M059J (cell line): ENCODE data around the gene PARM1. TPM values are rescaled to one million over a fixed set of nuclear protein-coding genes. Genes with fewer than 3 reads are reported as not detected.

ENCODE experiments used
- DNase-seq: peaks from one replicate; pipeline ENCODE4 v3.0.0-alpha.2; 2012; ENCODE audit warnings: low read depth
- total RNA-seq: library from RNA; depleted of rRNA; stranded (reverse); fragments of >200 nt; shearing (Covaris generic); gene quantifications from 2 replicates; pipeline ENCODE4 v1.2.3, GENCODE V29; 2014

PARM1 gene
- total RNA-seq, 1 experiment from 2014 or later, result 0.17 TPM

DNA sequence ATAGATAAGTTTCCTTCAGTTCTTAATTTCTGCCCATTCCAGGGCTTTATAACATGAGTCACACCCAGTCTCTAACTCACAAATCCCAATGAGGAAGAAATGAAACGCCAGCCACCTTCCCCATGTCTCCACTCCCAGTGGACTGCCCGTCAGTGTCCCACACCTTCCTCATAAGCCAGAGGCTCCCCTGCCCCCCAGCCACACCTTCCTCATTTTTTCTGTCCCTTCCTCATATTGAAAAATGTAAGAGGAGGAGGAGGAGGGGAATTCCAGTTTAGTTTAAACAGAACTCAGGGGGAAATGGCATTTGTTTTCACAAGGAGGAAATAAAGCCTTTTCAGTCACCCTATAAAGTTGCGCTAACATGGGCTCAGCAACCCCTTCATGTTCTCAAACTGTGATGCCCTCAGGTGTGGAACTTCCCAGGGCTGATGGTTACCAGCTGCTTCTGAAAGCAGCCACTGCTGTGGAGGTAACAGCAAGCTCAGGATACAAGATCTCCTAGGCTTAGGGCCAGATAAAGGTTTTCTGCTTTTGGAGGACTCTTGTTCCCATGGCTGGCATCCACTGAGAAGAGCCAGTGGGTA lies 97.8 kb downstream of the PARM1 start:
- no peak for DNase-seq

- no peak for DNase-seq
Measured at GRCh38 chr4:75031775-75032174, 98.9 kb downstream of the PARM1 start.

GRCh38 chr4:75034523-75034922 lies 101.6 kb downstream of the PARM1 start:
- no peak for DNase-seq

GRCh38 chr4:75035321-75035720 lies 102.4 kb downstream of the PARM1 start:
- no peak for DNase-seq

DNA sequence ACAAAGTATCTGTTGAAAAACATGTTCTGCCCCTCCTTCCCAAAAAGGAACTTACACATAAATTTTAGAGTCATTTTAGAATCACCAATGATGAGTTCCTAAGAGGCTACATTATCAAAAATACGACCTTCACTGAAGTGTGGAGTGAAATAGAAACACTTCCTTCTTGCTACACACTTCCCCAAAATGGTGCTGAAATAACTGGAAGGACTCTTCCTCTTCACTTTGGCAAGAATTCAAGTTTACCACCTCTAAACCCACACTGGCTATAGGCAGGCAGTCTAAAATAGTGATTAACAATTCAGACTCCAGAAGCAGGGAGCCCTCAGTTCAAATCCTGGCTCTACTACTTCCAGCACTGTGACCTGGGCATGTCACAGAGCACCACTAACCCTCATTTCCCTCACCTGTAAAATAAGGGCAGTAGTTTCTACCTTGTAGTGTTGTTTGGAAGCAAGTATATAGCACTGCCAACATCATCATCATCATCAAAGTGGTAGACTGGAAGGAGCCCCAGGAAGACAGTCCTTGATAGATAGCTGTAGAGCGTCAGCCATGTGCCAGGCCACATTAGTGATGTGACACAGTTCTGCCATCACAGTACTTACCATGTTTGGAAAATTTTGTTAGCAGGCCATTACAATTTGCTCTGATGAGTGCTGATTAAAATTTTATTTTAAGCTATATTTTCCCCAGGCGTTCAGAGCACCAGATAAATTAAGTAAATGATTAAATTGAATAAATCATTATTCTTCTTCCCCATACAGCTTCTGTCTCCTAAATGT lies 103.3 kb downstream of the PARM1 start:
- DNase-seq, result no peak

- no peak for DNase-seq
Measured at GRCh38 chr4:75037252-75037651, 104.3 kb downstream of the PARM1 start.

DNA sequence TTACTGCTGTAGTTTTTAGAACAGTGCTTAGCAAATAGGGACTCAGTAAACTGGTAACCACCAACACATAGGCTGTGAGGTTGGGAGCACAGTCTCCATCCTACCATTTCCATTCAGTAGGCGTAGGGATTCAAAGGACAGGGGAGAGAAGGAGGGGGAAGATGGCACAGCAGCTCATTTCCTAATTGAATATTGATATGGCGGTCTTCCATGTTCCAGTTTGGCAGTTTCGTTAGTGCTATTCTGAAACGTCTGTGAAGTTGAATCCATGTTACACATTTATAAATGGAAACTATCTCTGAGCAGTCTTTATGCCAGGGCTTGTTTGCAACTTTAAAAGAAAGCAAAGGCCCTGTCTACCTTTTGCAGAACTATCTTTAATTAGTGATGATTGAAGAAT lies 105.5 kb downstream of the PARM1 start:
- no peak for DNase-seq

DNA sequence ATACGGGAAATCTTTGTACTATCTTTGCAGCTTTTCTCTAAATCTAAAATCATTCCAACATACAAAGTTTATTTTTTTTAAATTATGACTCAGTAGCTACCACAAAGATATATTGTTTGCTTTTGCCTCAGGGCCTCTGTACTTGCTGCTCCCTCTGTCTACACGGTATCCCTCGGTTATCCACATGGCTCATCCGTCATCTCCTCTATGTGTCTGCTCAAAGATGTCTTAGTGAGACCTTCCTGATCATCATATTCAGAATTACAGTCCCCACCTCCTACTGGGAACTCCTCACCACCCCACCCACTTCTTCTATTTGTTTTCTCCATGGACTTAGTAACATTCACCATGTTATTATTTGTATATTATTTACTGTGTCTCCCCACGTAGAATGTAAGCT lies 107.8 kb downstream of the PARM1 start:
- peak; percentile 12 for DNase-seq

DNA sequence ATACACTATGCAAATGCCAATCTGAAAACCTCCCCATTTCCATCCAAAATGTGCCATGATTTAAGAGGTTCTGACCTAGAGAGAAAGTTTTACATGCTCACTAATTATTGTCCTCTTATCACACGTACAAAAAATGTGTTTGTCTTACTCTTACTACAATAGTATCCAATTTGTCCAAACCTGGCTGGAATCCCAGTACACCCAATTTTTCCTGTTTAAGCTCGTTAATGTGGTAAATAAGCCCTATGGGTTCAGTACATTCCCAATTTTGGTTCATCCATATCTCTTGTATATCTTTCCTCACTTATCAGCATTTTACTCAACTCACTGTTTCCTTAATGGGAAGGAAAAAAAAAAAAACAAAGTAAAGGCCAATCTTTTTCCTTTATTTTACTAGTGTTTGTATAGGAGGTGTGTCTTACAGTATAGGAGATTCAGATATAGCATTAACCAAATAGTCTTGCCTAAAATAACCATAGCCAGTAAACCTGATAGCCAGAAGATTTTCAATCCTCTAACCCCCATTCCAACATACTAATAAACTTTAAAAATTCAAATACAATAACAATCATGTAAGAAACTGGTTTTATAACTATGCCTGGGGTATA lies 109.8 kb downstream of the PARM1 start:
- DNase-seq, result no peak

GRCh38 chr4:75046226-75046625 lies 113.3 kb downstream of the PARM1 start:
- no peak for DNase-seq

- no peak for DNase-seq
Measured at GRCh38 chr4:75046641-75047040, 113.7 kb downstream of the PARM1 start.

GRCh38 chr4:75048208-75048879 lies 115.4 kb downstream of the PARM1 start:
- DNase-seq, result no peak

DNA sequence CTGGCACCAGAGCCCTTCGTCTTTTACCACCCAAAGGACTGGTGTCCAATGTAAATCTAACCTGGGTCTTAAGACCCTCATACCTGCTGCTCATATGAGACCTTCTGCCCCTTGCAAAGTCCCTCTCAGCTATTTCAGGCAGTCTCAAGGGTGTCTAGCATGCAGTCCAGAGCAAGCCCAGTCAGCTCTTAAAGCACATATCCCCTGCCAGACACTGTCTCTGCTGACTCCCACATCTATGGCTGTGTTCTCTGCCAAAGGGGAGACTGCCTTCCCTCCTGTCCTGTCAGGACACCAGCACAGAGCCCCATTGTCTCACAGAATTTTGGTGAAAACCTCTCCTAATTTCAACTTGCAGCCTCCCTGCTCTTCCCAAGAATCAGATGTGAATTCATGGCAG lies 118.5 kb downstream of the PARM1 start:
- DNase-seq, result no peak

DNA sequence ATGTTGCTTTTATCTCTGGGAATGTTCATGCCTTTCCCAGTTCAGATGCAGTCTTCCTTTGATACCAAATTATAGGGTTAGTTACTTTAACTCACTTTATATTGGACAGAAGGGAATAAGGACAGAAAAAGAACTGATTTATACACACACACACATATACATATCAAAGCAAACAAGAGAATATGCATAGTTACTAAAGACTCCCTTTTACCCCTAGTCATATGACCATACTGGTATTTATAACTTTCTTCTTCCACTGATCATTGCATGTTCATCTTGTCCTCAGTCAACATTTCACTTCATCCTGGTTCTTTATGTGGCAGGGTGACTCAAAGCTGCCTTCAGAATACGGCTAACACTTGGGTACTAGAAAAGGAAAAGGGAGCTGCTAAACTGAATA lies 120.4 kb downstream of the PARM1 start:
- DNase-seq, result no peak

- DNase-seq, result no peak
Measured at GRCh38 chr4:75054078-75054477, 121.2 kb downstream of the PARM1 start.

- no peak for DNase-seq
Measured at GRCh38 chr4:75056277-75056676, 123.4 kb downstream of the PARM1 start.

DNA sequence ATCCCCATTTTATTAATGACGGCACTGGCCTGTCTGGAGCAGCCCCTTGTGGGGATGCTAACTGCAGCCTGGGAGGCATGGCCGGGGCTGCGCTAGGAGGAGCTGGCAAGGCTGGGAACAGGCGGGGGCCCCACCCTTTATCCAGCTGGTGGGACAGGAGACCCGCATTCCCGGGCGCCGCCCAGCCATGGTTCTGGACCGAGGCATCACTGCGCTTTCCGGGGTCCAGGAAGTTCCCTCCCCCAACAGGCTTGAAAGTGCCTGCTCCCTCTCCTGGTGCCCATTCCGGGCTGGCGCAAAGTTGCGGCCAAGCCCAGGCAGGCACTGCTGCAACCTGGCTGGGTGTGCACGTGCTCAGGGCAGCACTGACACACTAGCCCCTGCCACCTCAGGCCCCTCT lies 124.5 kb downstream of the PARM1 start:
- no peak for DNase-seq

GRCh38 chr4:75058486-75058885 lies 125.6 kb downstream of the PARM1 start:
- no peak for DNase-seq

DNA sequence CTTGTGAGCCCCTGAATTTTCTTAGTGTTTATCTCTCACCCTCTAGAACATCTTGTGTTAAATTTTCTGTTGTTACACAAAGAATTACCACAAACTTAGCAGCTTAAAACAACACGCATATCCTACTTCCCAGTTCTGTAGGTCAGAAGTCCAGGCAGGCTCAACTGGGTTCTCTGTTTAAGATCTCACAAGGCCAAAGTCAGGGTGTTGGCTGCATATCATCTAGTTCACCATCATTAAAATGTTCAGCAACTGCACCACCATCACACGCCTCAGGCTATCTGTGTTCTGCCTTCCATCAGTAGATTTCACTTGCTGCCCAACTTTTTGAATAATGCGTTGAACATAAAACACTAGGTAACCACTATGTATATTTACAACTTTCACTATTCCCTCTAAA lies 130.5 kb downstream of the PARM1 start:
- DNase-seq, result no peak

DNA sequence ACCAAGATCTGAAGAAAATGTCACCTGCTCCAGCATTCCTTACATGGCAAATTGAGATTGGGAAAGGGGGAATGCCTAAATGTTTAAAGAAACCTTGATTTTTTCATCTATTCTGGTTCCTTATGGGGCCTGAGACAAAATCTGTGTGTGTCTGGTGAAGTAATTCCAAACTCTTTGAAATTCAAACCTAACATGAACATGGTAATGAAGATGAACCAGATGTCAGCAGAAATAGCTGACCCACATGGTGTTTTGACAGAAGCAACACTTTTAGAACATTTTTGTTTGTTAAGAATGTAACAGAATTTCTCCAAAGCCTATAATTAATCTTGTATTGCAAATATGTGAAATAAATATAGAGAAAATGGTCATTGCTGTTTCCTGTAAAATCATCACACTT lies 133.0 kb downstream of the PARM1 start:
- no peak for DNase-seq

DNA sequence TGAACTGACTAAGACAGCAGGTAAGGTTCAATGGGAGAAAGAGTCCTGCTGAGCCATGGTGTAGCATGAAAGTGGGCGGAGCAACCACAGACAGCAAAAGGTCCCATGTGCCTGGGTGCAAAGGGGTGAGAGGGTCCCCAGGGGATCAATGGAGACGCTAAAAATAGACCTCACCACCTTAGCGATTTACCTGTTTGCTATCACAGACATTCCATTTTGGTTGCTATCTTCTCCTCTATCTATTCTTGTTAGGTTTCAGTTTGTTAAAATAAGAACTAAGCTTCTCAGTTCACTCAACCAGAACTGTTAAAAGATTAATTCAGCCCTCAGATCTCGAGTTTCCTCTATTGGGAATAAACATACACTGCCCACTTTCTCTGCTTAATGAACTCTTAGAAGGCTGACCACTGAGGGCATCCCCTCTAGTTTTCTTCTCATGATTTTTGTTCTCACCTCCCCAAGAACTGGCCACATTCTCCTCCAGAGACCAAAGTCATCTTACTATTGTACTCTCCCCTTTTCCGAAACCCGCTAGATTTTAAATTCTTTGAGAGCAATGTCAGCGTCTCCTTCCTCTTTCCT lies 136.7 kb downstream of the PARM1 start:
- DNase-seq, result no peak

- no peak for DNase-seq
Measured at GRCh38 chr4:75071317-75071716, 138.4 kb downstream of the PARM1 start.
